ENCODE measurements around the gene PXMP2.

DNA sequence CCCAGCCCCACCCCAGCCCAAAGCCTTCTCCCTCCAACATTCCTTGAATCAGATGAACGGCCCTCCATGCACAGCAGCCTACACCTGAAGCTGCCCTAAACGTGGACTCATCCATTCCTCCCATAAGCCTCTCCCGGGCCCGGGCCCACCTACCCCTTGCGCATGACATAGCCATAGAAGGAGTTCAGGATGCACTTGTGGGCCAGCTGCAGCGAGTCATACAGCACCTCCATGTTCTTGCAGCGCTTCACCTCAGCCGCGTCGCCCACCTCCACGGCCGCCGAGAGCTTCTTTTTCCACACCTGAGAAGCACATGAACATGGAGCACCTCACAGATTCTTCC, 22.3 kb upstream of the PXMP2 start:
- TF ChIP-seq MAFK (IDR thresholded peaks at IDR 0.05; ENCODE audit: partially characterized antibody), result no peak
- TF ChIP-seq EP300 (IDR thresholded peaks at IDR 0.05), result no peak
- TF ChIP-seq, protein P1, sequence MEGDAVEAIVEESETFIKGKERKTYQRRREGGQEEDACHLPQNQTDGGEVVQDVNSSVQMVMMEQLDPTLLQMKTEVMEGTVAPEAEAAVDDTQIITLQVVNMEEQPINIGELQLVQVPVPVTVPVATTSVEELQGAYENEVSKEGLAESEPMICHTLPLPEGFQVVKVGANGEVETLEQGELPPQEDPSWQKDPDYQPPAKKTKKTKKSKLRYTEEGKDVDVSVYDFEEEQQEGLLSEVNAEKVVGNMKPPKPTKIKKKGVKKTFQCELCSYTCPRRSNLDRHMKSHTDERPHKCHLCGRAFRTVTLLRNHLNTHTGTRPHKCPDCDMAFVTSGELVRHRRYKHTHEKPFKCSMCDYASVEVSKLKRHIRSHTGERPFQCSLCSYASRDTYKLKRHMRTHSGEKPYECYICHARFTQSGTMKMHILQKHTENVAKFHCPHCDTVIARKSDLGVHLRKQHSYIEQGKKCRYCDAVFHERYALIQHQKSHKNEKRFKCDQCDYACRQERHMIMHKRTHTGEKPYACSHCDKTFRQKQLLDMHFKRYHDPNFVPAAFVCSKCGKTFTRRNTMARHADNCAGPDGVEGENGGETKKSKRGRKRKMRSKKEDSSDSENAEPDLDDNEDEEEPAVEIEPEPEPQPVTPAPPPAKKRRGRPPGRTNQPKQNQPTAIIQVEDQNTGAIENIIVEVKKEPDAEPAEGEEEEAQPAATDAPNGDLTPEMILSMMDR (IDR thresholded peaks at IDR 0.05), result no peak
- no peak for TF ChIP-seq ZSCAN20 (CRISPR knock-in tag; IDR thresholded peaks at IDR 0.05)
- no peak for TF ChIP-seq CHD4 (IDR thresholded peaks at IDR 0.05; ENCODE audit: borderline replicate concordance)
- no peak for TF ChIP-seq POLR2A (IDR thresholded peaks at IDR 0.05; ENCODE audit: low read length)
- no peak for TF ChIP-seq SMC3 (IDR thresholded peaks at IDR 0.05)
